ENCODE results near the gene NKX2-4. TPM values are rescaled to one million over a fixed set of nuclear protein-coding genes. Genes with fewer than 3 reads are reported as not detected.

NKX2-4 gene
- total and polyA plus RNA-seq, 2 of the 13 experiments (the other 11 are each of a cell fraction or from before 2014, with no cell fraction given) = not detected

DNA sequence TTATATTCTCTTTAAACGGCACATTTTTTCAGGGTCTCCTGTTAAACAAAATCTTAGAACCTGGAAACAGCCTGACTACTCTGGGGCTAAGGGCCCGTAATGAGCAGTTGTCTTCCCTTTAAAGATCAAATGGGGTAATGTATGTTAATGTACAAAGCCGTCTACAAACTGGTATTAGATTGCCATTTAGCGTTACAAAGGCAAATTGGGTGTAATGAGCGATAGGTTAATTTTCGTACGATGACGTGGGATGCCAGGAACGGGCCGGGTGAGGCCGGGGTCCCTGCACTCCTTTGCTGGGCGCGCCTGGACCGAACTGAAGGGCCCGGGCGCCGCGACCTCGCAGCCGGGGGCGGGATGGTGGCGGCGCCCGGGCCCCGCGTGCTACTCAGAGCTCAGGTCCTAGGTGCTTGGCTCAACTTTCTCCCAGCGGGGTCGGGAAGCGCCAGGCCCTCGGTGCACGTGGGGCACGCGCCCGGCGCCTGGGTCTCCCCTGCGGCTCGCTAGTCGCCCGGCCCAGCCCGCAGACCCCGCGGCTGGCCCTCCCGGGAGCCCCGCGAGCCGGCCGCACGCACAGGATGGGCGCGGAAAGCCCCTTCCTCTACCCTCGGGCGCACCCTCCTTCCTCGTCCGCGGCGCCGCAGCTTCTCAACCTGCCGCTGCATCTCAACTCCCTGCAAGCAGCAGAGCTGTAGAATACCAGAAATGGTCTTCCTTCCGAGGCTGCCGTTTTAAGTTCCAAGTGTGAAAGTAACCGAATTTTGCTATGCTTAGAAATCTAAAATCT lies 5.9 kb downstream of the NKX2-4 start:
- ATAC-seq = peak; percentile 33
- no peak for DNase-seq (ENCODE audit: low spot score)
- H3K27me3 ChIP-seq (ENCODE audit: control insufficient read depth in 1 of 2, insufficient read depth in 2 of 2, low read length in 2 of 2) = no peaks in the 10 kb centered on the region
- TF ChIP-seq ZKSCAN5 (CRISPR knock-in tag; IDR thresholded peaks at IDR 0.05) (no peak), ZNF333 (CRISPR knock-in tag; IDR thresholded peaks at IDR 0.05; ENCODE audit: borderline replicate concordance) (no peak), AGO2 (optimal IDR thresholded peaks at IDR 0.05; ENCODE audit: low read depth, low read length) (peak; percentile 98), DR1 (CRISPR knock-in tag; IDR thresholded peaks at IDR 0.05) (no peak), NFYB (CRISPR knock-in tag; IDR thresholded peaks at IDR 0.05) (no peak), HOXA5 (CRISPR knock-in tag; IDR thresholded peaks at IDR 0.05) (no peak), TAF1 (CRISPR knock-in tag; IDR thresholded peaks at IDR 0.05) (no peak), NFRKB (IDR thresholded peaks at IDR 0.05) (no peak), ZNF616 (CRISPR knock-in tag; IDR thresholded peaks at IDR 0.05; ENCODE audit: low read depth) (no peak), ZNF839 (CRISPR knock-in tag; IDR thresholded peaks at IDR 0.05; ENCODE audit: borderline replicate concordance) (no peak), FOXP1 (IDR thresholded peaks at IDR 0.05) (no peak), FOXP1 (CRISPR knock-in tag; IDR thresholded peaks at IDR 0.05) (no peak), MATR3 (CRISPR knock-in tag; IDR thresholded peaks at IDR 0.05) (no peak), MAZ (IDR thresholded peaks at IDR 0.05; ENCODE audit: borderline replicate concordance, low read depth, low read length) (no peak), MAZ (CRISPR knock-in tag; IDR thresholded peaks at IDR 0.05; ENCODE audit: low read depth) (no peak), PHF5A (CRISPR knock-in tag; IDR thresholded peaks at IDR 0.05; ENCODE audit: low read depth, unreplicated experiment) (no peak), ZNF251 (CRISPR knock-in tag; IDR thresholded peaks at IDR 0.05) (no peak), EZH2 (conservative IDR thresholded peaks at IDR 0.05; ENCODE audit: low read depth, low read length) (no peak), POLR2G (IDR thresholded peaks at IDR 0.05; ENCODE audit: low read depth, low read length) (peak; percentile 64), MTF1 (CRISPR knock-in tag; IDR thresholded peaks at IDR 0.05) (no peak), BHLHE40 (IDR thresholded peaks at IDR 0.05; ENCODE audit: low read length) (no peak), ZNF557 (CRISPR knock-in tag; IDR thresholded peaks at IDR 0.05) (no peak), POLR2A (IDR thresholded peaks at IDR 0.05; ENCODE audit: insufficient read depth in 1 of 2, low read depth in 2 of 2, low read length in 2 of 2) (0 out of 4 replicates have a peak, but pooled peaks of 1 of the 2 experiments have one; percentile 26)
- TF ChIP-seq, protein P1, sequence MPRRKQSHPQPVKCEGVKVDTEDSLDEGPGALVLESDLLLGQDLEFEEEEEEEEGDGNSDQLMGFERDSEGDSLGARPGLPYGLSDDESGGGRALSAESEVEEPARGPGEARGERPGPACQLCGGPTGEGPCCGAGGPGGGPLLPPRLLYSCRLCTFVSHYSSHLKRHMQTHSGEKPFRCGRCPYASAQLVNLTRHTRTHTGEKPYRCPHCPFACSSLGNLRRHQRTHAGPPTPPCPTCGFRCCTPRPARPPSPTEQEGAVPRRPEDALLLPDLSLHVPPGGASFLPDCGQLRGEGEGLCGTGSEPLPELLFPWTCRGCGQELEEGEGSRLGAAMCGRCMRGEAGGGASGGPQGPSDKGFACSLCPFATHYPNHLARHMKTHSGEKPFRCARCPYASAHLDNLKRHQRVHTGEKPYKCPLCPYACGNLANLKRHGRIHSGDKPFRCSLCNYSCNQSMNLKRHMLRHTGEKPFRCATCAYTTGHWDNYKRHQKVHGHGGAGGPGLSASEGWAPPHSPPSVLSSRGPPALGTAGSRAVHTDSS (CRISPR knock-in tag; conservative IDR thresholded peaks at IDR 0.05) = no peak
- TF ChIP-seq, protein P2, sequence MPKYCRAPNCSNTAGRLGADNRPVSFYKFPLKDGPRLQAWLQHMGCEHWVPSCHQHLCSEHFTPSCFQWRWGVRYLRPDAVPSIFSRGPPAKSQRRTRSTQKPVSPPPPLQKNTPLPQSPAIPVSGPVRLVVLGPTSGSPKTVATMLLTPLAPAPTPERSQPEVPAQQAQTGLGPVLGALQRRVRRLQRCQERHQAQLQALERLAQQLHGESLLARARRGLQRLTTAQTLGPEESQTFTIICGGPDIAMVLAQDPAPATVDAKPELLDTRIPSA (CRISPR knock-in tag; IDR thresholded peaks at IDR 0.05; ENCODE audit: borderline replicate concordance) = no peak
- TF ChIP-seq, protein P3, sequence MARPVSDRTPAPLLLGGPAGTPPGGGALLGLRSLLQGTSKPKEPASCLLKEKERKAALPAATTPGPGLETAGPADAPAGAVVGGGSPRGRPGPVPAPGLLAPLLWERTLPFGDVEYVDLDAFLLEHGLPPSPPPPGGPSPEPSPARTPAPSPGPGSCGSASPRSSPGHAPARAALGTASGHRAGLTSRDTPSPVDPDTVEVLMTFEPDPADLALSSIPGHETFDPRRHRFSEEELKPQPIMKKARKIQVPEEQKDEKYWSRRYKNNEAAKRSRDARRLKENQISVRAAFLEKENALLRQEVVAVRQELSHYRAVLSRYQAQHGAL (CRISPR knock-in tag; IDR thresholded peaks at IDR 0.05; ENCODE audit: not compliant biosample characterization) = no peak

More for the DNA sequence above, 5.9 kb downstream of the NKX2-4 start:
- Histone ChIP-seq H3K4me1 (ENCODE audit: insufficient read depth, low read length) (no peaks in the 10 kb centered on the region), H4K20me1 (ENCODE audit: insufficient read depth, low read length) (no peaks in the 10 kb centered on the region), H3K9me3 (ENCODE audit: low read length) (no peaks in the 10 kb centered on the region), H3K9ac (ENCODE audit: insufficient read depth, low read depth, low read length) (no peak overlapping the region), H3K4me3 (replicated peaks in 1 of 3; ENCODE audit: insufficient read depth in 1 of 3, low read depth in 2 of 3, low read length in 3 of 3) (no peak overlapping the region), H3K36me3 (replicated peaks in 1 of 2; ENCODE audit: control insufficient read depth in 1 of 2, insufficient read depth in 2 of 2, low read length in 2 of 2) (peaks cover 7 to 27% of the 10 kb centered on the region in 2 experiments), H3K4me2 (ENCODE audit: low read depth, low read length) (no peak overlapping the region), H3K79me2 (ENCODE audit: insufficient read depth, low read length) (no peaks in the 10 kb centered on the region), H3K27ac (ENCODE audit: extremely low read length, insufficient read depth, low read length) (no peak overlapping the region), H2AFZ (ENCODE audit: low read length) (no peak overlapping the region)
- no TSS peak for BruUV-seq (replicated peaks)
- intact Hi-C loops (cut with micrococcal nuclease; ENCODE audit: unreplicated experiment) (no loop called here), in situ Hi-C loops (cut with HindIII; ENCODE audit: extremely low pct_ligation_motif_present, low pct_unique_long_range_greater_than_20kb) (no loop called here)
- ChIA-PET POLR2A (no interaction called here), CTCF (ENCODE audit: low intra/inter-chr PET ratio, low total read pairs) (no interaction called here)
- 97% methylated on average over 60 of the region's 61 CpGs for WGBS (ENCODE audit: low lambda C conversion rate)
- no peak for FAIRE-seq

All from HepG2 (cell line).